DND-41 (cell line): ENCODE measurements around the gene ZNF444.

Experiments used
- ATAC-seq: fragments of 200-7000 bp; cut with Tn5 transposase; 3 replicates; pipeline ENCODE4 v1.9.1; 2021; ENCODE audit warnings: low read depth; ENCODE audit not compliant: insufficient read depth
- DNase-seq: peaks from one replicate; pipeline ENCODE4 v3.0.0-alpha.2; 2020
- H2AFZ ChIP-seq: 2 replicates; pipeline ENCODE4 v1.6.0; 2012; ENCODE audit warnings: low read depth, low read length
- H3K27ac ChIP-seq: 2 replicates; pipeline ENCODE4 v1.5.1; 2012; ENCODE audit warnings: low read length, inconsistent platforms
- H3K27me3 ChIP-seq: fragments of 200-600 bp; sonication (generic); 2 replicates; pipeline ENCODE4 v1.6.0; 2012; ENCODE audit warnings: low read length, mild to moderate bottlenecking, inconsistent platforms; ENCODE audit not compliant: insufficient read depth, poor library complexity
- H3K36me3 ChIP-seq: 2 replicates; pipeline ENCODE4 v1.5.1; 2012; ENCODE audit warnings: low read length, inconsistent platforms; ENCODE audit not compliant: insufficient read depth
- H3K4me1 ChIP-seq: 2 replicates; pipeline ENCODE4 v1.5.1; 2012; ENCODE audit warnings: mild to moderate bottlenecking, low read length; ENCODE audit not compliant: insufficient read depth
- H3K4me2 ChIP-seq: 2 replicates; pipeline ENCODE4 v1.6.0; 2012; ENCODE audit warnings: mild to moderate bottlenecking, moderate library complexity, low read length, inconsistent platforms; ENCODE audit not compliant: insufficient read depth
- H3K4me3 ChIP-seq, 2 experiments: fragments of 200-600 bp in 1 of 2; shearing (Covaris generic) in 1 of 2; 2 replicates each; pipeline ENCODE4 v1.5.1; 2012 to 2016; ENCODE audit warnings: inconsistent platforms in 2 of 2, low read length in 2 of 2, mild to moderate bottlenecking in 2 of 2, low read depth in 1 of 2, moderate library complexity in 1 of 2
- H3K79me2 ChIP-seq: 2 replicates; pipeline ENCODE4 v1.6.0; 2012; ENCODE audit warnings: low read length, inconsistent platforms; ENCODE audit not compliant: insufficient read depth
- H3K9ac ChIP-seq: 2 replicates; pipeline ENCODE4 v1.6.0; 2012; ENCODE audit warnings: low read depth, mild to moderate bottlenecking, inconsistent platforms, low read length, moderate library complexity
- H3K9me3 ChIP-seq: 2 replicates; pipeline ENCODE4 v1.5.1; 2012; ENCODE audit warnings: low read length, moderate library complexity, mild to moderate bottlenecking, inconsistent platforms; ENCODE audit not compliant: insufficient read depth, severe bottlenecking
- H4K20me1 ChIP-seq: 2 replicates; pipeline ENCODE4 v1.6.0; 2012; ENCODE audit warnings: low read length; ENCODE audit not compliant: insufficient read depth
- CTCF ChIP-seq: IDR thresholded peaks from 2 replicates; pipeline ENCODE4 v1.5.1; 2012; ENCODE audit warnings: borderline replicate concordance, low read length, moderate library complexity, mild to moderate bottlenecking; ENCODE audit not compliant: poor library complexity, severe bottlenecking; ENCODE audit errors: extremely low read depth
- EZH2 ChIP-seq: IDR thresholded peaks from 3 replicates; pipeline ENCODE4 v1.6.1; 2012; ENCODE audit warnings: borderline replicate concordance, low read depth, mild to moderate bottlenecking, moderate library complexity, low read length, inconsistent platforms; ENCODE audit not compliant: severe bottlenecking

ZNF444 gene

GRCh38 chr19:56161534-56161933 is 20.4 kb downstream of the ZNF444 start:
- Histone ChIP-seq H2AFZ (no peak overlapping the region), H3K4me2 (no peak overlapping the region), H3K27ac (peak overlapping the region; percentile 53), H3K4me1 (peaks cover 38% of the 10 kb centered on the region), H3K79me2 (no peaks in the 10 kb centered on the region), H3K9ac (no peak overlapping the region), H4K20me1 (peaks cover 3% of the 10 kb centered on the region; the same call in 1 of the 2 replicates), H3K4me3 (no peak overlapping the region), H3K36me3 (peaks cover 50% of the 10 kb centered on the region), H3K27me3 (no peaks in the 10 kb centered on the region), H3K9me3 (peaks cover 2% of the 10 kb centered on the region)
- no peak for TF ChIP-seq EZH2
- no peak for TF ChIP-seq CTCF
- DNase-seq (no peak), ATAC-seq (no peak)

- H3K9me3 ChIP-seq: peaks cover 2% of the 10 kb centered on the region
- H3K4me1 ChIP-seq: peaks cover 38% of the 10 kb centered on the region
- H3K27ac ChIP-seq: peak overlapping the region; percentile 70
- no peaks in the 10 kb centered on the region for H3K27me3 ChIP-seq
- H3K4me2 ChIP-seq: no peak overlapping the region
- no peak overlapping the region for H2AFZ ChIP-seq
- DNase-seq (peak; percentile 37), ATAC-seq (peak; percentile 42)
- H4K20me1 ChIP-seq: peaks cover 3% of the 10 kb centered on the region; the same call in 1 of the 2 replicates
- H3K9ac ChIP-seq: no peak overlapping the region
- TF ChIP-seq CTCF: no peak
- TF ChIP-seq EZH2: no peak
- H3K4me3 ChIP-seq: no peak overlapping the region
- H3K79me2 ChIP-seq: no peaks in the 10 kb centered on the region
- peaks cover 43% of the 10 kb centered on the region for H3K36me3 ChIP-seq
These were observed 21.2 kb downstream of the ZNF444 start for GRCh38 chr19:56162258-56162657.

- Histone ChIP-seq H3K4me1 (peaks cover 38% of the 10 kb centered on the region), H3K4me2 (no peak overlapping the region), H2AFZ (no peak overlapping the region), H3K9ac (no peak overlapping the region), H3K9me3 (peaks cover 2% of the 10 kb centered on the region), H4K20me1 (peaks cover 3% of the 10 kb centered on the region; the same call in 1 of the 2 replicates), H3K27ac (peak overlapping the region; percentile 70), H3K36me3 (peaks cover 36% of the 10 kb centered on the region), H3K4me3 (no peak overlapping the region), H3K27me3 (no peaks in the 10 kb centered on the region), H3K79me2 (no peaks in the 10 kb centered on the region)
- TF ChIP-seq EZH2 (no peak), CTCF (no peak)
- no peak for ATAC-seq
- DNase-seq: no peak
These were observed 22.0 kb downstream of the ZNF444 start for GRCh38 chr19:56163097-56163496.

GRCh38 chr19:56167064-56167578 is 26.0 kb downstream of the ZNF444 start:
- TF ChIP-seq CTCF (no peak), EZH2 (no peak)
- Histone ChIP-seq H3K4me3 (no peak overlapping the region), H4K20me1 (0 out of 2 replicates have a peak, but pooled peaks cover 3% of the 10 kb centered on the region), H3K36me3 (no peaks in the 10 kb centered on the region), H2AFZ (no peak overlapping the region), H3K27ac (no peak overlapping the region), H3K79me2 (no peaks in the 10 kb centered on the region), H3K27me3 (no peaks in the 10 kb centered on the region), H3K9me3 (peaks cover 2% of the 10 kb centered on the region), H3K4me2 (no peak overlapping the region), H3K4me1 (peaks cover 26% of the 10 kb centered on the region), H3K9ac (no peak overlapping the region)
- ATAC-seq (no peak), DNase-seq (peak; percentile 32)
